Measurements from ENCODE around the gene ZMYM4.

GRCh38 chr1:35285771-35286606, 17.5 kb downstream of the ZMYM4 start:
- TF ChIP-seq POLR2AphosphoS5 (IDR thresholded peaks at IDR 0.05; ENCODE audit: low read depth, low read length) (no peak), POLR2A (IDR thresholded peaks at IDR 0.05; ENCODE audit: low read depth, low read length) (no peak), TAF1 (IDR thresholded peaks at IDR 0.05; ENCODE audit: borderline replicate concordance, low read depth, low read length) (no peak)

All from GM12892 (cell line).